ENCODE results near the gene PET100.

GRCh38 chr19:7676854-7677253, 47.3 kb downstream of the PET100 start, which contains the start of gene MCEMP1:
- TF ChIP-seq EZH2 (IDR thresholded peaks at IDR 0.05; ENCODE audit: borderline replicate concordance, low read depth, low read length, poor library complexity, severe bottlenecking) (no peak), CTCF (conservative IDR thresholded peaks at IDR 0.05; ENCODE audit: low read depth, low read length) (no peak)
